ENCODE data around the gene NELL2. TPM values are rescaled to one million over a fixed set of nuclear protein-coding genes. Genes with fewer than 3 reads are reported as not detected.

The NELL2 gene
- total RNA-seq, 1 donor from 2014 or later: 1.0 TPM

DNA sequence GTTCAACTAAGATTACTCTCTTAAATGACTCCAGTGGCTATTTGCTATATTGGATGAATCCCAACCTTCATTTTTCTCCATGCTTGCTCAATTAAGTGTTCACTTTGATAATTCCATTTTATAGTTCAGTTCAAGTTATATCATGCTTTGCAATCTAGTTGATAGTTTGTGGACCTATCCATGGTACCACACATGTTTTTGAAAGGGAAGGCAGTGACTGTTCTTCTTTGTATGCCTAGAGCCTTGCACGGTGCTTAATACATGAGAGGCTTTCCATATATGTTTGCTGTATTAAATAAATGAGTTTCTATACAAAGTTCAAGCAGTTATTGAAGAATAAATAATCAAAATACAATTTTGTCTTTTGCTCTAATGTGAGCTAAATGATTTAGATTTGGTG lies 391.3 kb downstream of the NELL2 start:
- TF ChIP-seq, protein P1, sequence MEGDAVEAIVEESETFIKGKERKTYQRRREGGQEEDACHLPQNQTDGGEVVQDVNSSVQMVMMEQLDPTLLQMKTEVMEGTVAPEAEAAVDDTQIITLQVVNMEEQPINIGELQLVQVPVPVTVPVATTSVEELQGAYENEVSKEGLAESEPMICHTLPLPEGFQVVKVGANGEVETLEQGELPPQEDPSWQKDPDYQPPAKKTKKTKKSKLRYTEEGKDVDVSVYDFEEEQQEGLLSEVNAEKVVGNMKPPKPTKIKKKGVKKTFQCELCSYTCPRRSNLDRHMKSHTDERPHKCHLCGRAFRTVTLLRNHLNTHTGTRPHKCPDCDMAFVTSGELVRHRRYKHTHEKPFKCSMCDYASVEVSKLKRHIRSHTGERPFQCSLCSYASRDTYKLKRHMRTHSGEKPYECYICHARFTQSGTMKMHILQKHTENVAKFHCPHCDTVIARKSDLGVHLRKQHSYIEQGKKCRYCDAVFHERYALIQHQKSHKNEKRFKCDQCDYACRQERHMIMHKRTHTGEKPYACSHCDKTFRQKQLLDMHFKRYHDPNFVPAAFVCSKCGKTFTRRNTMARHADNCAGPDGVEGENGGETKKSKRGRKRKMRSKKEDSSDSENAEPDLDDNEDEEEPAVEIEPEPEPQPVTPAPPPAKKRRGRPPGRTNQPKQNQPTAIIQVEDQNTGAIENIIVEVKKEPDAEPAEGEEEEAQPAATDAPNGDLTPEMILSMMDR (IDR thresholded peaks at IDR 0.05; ENCODE audit: insufficient read depth, low read depth, low read length): no peak
- no peak for TF ChIP-seq EZH2 (IDR thresholded peaks at IDR 0.05; ENCODE audit: insufficient read depth, low read length)
- DNase-seq (ENCODE audit: low read depth): no peak

DNA sequence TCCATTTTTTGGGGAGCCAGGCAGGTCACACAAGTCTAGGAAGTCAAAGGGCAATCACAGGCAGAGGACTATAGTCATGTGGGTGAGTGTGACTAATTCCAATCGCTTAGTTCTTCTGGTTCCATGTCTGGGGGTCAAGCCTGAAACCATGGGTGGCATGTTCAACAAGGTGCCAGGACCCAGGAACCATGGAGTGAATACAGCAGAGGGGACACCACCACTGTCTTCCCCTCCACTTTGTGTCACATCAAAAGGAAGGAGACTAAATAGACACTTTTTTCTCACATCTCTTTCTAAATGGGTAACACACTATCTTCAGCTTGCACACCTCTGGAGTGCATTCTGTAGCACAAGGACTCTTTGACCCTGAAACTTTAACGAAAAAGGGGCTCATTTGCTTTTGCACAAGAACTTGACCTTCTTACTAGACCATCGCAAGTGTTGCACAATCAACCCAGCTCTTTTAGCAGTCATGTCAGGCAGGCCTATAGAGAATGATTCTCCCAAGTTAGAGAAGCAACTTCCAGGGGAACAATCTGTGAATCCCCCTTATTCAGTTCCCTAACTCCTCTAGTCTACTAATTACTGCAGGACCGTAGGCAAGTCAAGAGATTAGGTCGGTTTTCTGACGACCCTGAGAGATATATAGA lies 398.7 kb downstream of the NELL2 start:
- H3K4me1 Mint-ChIP-seq (ENCODE audit: low read depth, unreplicated experiment): no peaks in the 10 kb centered on the region
- H2AFZ ChIP-seq (ENCODE audit: low read depth, low read length): no peak overlapping the region
- H3K27ac Mint-ChIP-seq (ENCODE audit: unreplicated experiment): no peak overlapping the region
- H3K27me3 Mint-ChIP-seq (ENCODE audit: low read depth, unreplicated experiment): no peaks in the 10 kb centered on the region
- H3K4me1 ChIP-seq (ENCODE audit: insufficient read depth, low read length): no peaks in the 10 kb centered on the region
- peaks cover 31% of the 10 kb centered on the region for H3K9me3 Mint-ChIP-seq (ENCODE audit: unreplicated experiment)
- H3K4me3 Mint-ChIP-seq (ENCODE audit: unreplicated experiment): no peak overlapping the region
- no peak overlapping the region for H3K27ac ChIP-seq (ENCODE audit: low read depth, low read length)
- no peaks in the 10 kb centered on the region for H3K79me2 ChIP-seq (ENCODE audit: insufficient read depth, low read length)
- peaks cover 4% of the 10 kb centered on the region for H3K9me3 ChIP-seq (ENCODE audit: insufficient read depth, low read depth, low read length)
- no peak overlapping the region for H3K4me2 ChIP-seq (ENCODE audit: low read length)
- no peak for FAIRE-seq
- no peak overlapping the region for H3K9ac ChIP-seq (ENCODE audit: low read length)
- H3K27me3 ChIP-seq (ENCODE audit: insufficient read depth, low read length): no peaks in the 10 kb centered on the region
- TF ChIP-seq, protein P1 (IDR thresholded peaks at IDR 0.05; ENCODE audit: insufficient read depth, low read depth, low read length): no peak
- H3K36me3 Mint-ChIP-seq (ENCODE audit: low read depth, unreplicated experiment): no peaks in the 10 kb centered on the region
- H3K36me3 ChIP-seq (ENCODE audit: insufficient read depth, low read length): no peaks in the 10 kb centered on the region
- no peak overlapping the region for H3K4me3 ChIP-seq (ENCODE audit: insufficient read depth, low read depth, low read length)
- no peak for DNase-seq (ENCODE audit: low read depth)
- H4K20me1 ChIP-seq (ENCODE audit: insufficient read depth, low read length): no peaks in the 10 kb centered on the region

More for the DNA sequence above, 391.3 kb downstream of the NELL2 start:
- no peak for FAIRE-seq
- Mint-ChIP-seq H3K36me3 (ENCODE audit: low read depth, unreplicated experiment) (no peaks in the 10 kb centered on the region), H3K4me3 (ENCODE audit: unreplicated experiment) (no peak overlapping the region), H3K9me3 (ENCODE audit: unreplicated experiment) (peaks cover 5% of the 10 kb centered on the region), H3K27ac (ENCODE audit: unreplicated experiment) (no peak overlapping the region), H3K4me1 (ENCODE audit: low read depth, unreplicated experiment) (no peaks in the 10 kb centered on the region), H3K27me3 (ENCODE audit: low read depth, unreplicated experiment) (no peaks in the 10 kb centered on the region)
- Histone ChIP-seq H3K9me3 (ENCODE audit: insufficient read depth, low read depth, low read length) (no peaks in the 10 kb centered on the region), H4K20me1 (ENCODE audit: insufficient read depth, low read length) (no peaks in the 10 kb centered on the region), H3K36me3 (ENCODE audit: insufficient read depth, low read length) (no peaks in the 10 kb centered on the region), H3K4me2 (ENCODE audit: low read length) (no peak overlapping the region), H3K27ac (ENCODE audit: low read depth, low read length) (no peak overlapping the region), H2AFZ (ENCODE audit: low read depth, low read length) (no peak overlapping the region), H3K4me3 (ENCODE audit: insufficient read depth, low read depth, low read length) (no peak overlapping the region), H3K9ac (ENCODE audit: low read length) (no peak overlapping the region), H3K4me1 (ENCODE audit: insufficient read depth, low read length) (no peaks in the 10 kb centered on the region), H3K27me3 (ENCODE audit: insufficient read depth, low read length) (no peaks in the 10 kb centered on the region), H3K79me2 (ENCODE audit: insufficient read depth, low read length) (no peaks in the 10 kb centered on the region)

DNA sequence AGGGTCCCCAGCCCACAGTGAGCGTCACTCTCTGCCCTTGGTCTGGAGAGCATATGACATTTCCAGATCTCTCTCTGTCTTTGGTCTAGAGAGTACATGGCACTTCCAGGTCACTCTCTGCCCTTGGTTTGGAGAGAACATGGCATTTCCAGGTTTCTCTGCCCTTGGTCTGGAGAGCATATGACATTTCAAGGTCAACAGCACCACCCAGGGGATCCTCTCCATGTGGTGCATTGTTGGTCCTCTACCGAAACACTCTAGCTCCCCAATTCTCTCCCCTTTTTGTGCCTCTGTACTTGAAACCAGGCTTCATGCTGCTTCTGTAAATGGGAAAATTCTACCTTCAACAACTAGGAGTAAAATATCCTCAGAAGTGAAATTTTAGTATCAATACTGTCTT lies 399.4 kb downstream of the NELL2 start:
- Mint-ChIP-seq H3K36me3 (ENCODE audit: low read depth, unreplicated experiment) (no peaks in the 10 kb centered on the region), H3K27ac (ENCODE audit: unreplicated experiment) (no peak overlapping the region), H3K4me1 (ENCODE audit: low read depth, unreplicated experiment) (no peaks in the 10 kb centered on the region), H3K4me3 (ENCODE audit: unreplicated experiment) (no peak overlapping the region), H3K27me3 (ENCODE audit: low read depth, unreplicated experiment) (no peaks in the 10 kb centered on the region), H3K9me3 (ENCODE audit: unreplicated experiment) (peaks cover 31% of the 10 kb centered on the region)
- H3K36me3 ChIP-seq (ENCODE audit: insufficient read depth, low read length): no peaks in the 10 kb centered on the region
- H3K79me2 ChIP-seq (ENCODE audit: insufficient read depth, low read length): no peaks in the 10 kb centered on the region
- H3K9me3 ChIP-seq (ENCODE audit: insufficient read depth, low read depth, low read length): peaks cover 4% of the 10 kb centered on the region
- H2AFZ ChIP-seq (ENCODE audit: low read depth, low read length): no peak overlapping the region
- H3K9ac ChIP-seq (ENCODE audit: low read length): no peak overlapping the region
- no peaks in the 10 kb centered on the region for H4K20me1 ChIP-seq (ENCODE audit: insufficient read depth, low read length)
- no peaks in the 10 kb centered on the region for H3K4me1 ChIP-seq (ENCODE audit: insufficient read depth, low read length)
- no peak for TF ChIP-seq EZH2 (IDR thresholded peaks at IDR 0.05; ENCODE audit: insufficient read depth, low read length)
- TF ChIP-seq, protein P1 (IDR thresholded peaks at IDR 0.05; ENCODE audit: insufficient read depth, low read depth, low read length): no peak
- no peak overlapping the region for H3K4me2 ChIP-seq (ENCODE audit: low read length)
- no peak for DNase-seq (ENCODE audit: low read depth)
- FAIRE-seq: no peak
- H3K27ac ChIP-seq (ENCODE audit: low read depth, low read length): no peak overlapping the region
- H3K27me3 ChIP-seq (ENCODE audit: insufficient read depth, low read length): no peaks in the 10 kb centered on the region
- H3K4me3 ChIP-seq (ENCODE audit: insufficient read depth, low read depth, low read length): no peak overlapping the region

Measured in astrocyte (in vitro differentiated cells and primary cell).